PC-9 (cell line): ENCODE data around the gene SHKBP1. TPM values are rescaled to one million over a fixed set of nuclear protein-coding genes. Genes with fewer than 3 reads are reported as not detected.

Experiments used
- BruUV-seq: library from RNA; stranded (reverse); fragments of 400-500 nt; replicated peaks from 2 replicates; lab custom pipeline; 2021; lab: Mats Ljungman, UMichigan
- CTCF ChIA-PET: fragments of 300-600 bp; sonication (Branson Sonifier 250); formaldehyde crosslinking; loops from one replicate; lab custom pipeline; 2022; ENCODE audit warnings: antibody characterized with exemption; lab: Charles Lee
- POLR2A ChIA-PET: fragments of 300-600 bp; sonication (Branson Sonifier 250); formaldehyde crosslinking; loops from one replicate; lab custom pipeline; 2022; ENCODE audit warnings: antibody characterized with exemption; ENCODE audit not compliant: unreplicated experiment; lab: Charles Lee
- DNase-seq, 2 experiments: peaks; one replicate each; pipeline versions ENCODE4 v3.0.0 to v3.0.0-alpha.2; 2015 to 2022; ENCODE audit warnings: mixed read lengths in 1 of 2
- H2AFZ ChIP-seq: fragments of 200-600 bp; sonication (generic); 2 replicates; pipeline ENCODE4 v1.8.1; 2017; ENCODE audit warnings: antibody characterized with exemption
- H3F3A ChIP-seq: fragments of 200-600 bp; sonication (generic); 2 replicates; pipeline ENCODE4 v1.8.1; 2017; ENCODE audit warnings: antibody characterized with exemption, mild to moderate bottlenecking, low read depth; ENCODE audit not compliant: insufficient read depth
- H3K27ac ChIP-seq: fragments of 200-600 bp; sonication (generic); 2 replicates; pipeline ENCODE4 v1.6.1; 2016; ENCODE audit warnings: mixed run types
- H3K27me3 ChIP-seq: fragments of 200-600 bp; sonication (generic); 2 replicates; pipeline ENCODE4 v1.6.1; 2016; ENCODE audit warnings: low read depth, mixed run types; ENCODE audit not compliant: insufficient read depth
- H3K36me3 ChIP-seq: fragments of 200-600 bp; sonication (generic); 2 replicates; pipeline ENCODE4 v1.6.1; 2016; ENCODE audit warnings: low read depth, mixed run types
- H3K4me1 ChIP-seq: fragments of 200-600 bp; sonication (generic); replicated peaks from 2 replicates; pipeline ENCODE4 v1.6.1; 2016; ENCODE audit warnings: mixed run types; ENCODE audit not compliant: insufficient read depth
- H3K4me2 ChIP-seq: fragments of 200-600 bp; sonication (generic); 2 replicates; pipeline ENCODE4 v1.6.1; 2017; ENCODE audit warnings: mixed run types
- H3K4me3 ChIP-seq: fragments of 200-600 bp; sonication (generic); 2 replicates; pipeline ENCODE4 v1.6.1; 2016; ENCODE audit warnings: mixed run types
- H3K79me2 ChIP-seq: fragments of 200-600 bp; sonication (generic); 2 replicates; pipeline ENCODE4 v1.6.1; 2017; ENCODE audit warnings: low read depth, mixed run types
- H3K9me2 ChIP-seq: fragments of 200-600 bp; sonication (generic); 2 replicates; pipeline ENCODE4 v1.8.1; 2017; ENCODE audit warnings: mild to moderate bottlenecking; ENCODE audit not compliant: insufficient read depth
- H3K9me3 ChIP-seq: fragments of 200-600 bp; sonication (generic); 2 replicates; pipeline ENCODE4 v1.8.1; 2016; ENCODE audit warnings: low read depth; ENCODE audit not compliant: insufficient read depth
- H4K20me1 ChIP-seq: fragments of 200-600 bp; sonication (generic); 2 replicates; pipeline ENCODE4 v1.8.1; 2017; ENCODE audit not compliant: insufficient read depth
- EZH2 ChIP-seq: fragments of 200-600 bp; sonication (generic); IDR thresholded peaks from 2 replicates; pipeline ENCODE4 v1.8.0; 2017; ENCODE audit warnings: antibody characterized with exemption, low read depth
- intact Hi-C: fragments of 100-400 bp; cut with micrococcal nuclease; formaldehyde crosslinking; loops from one replicate; pipeline ENCODE4 v1.10.0; 2022; ENCODE audit not compliant: unreplicated experiment
- total RNA-seq: library from RNA; stranded (reverse); gene quantifications from 2 replicates; pipeline ENCODE4 v1.2.3, GENCODE V29; 2021
- TF ChIP-seq, protein P1 (sequence below): fragments of 200-600 bp; sonication (generic); conservative IDR thresholded peaks from 2 replicates; pipeline ENCODE4 v1.6.1; 2017; ENCODE audit warnings: mixed run types, antibody characterized with exemption, mild to moderate bottlenecking, moderate library complexity

SHKBP1 gene
- total RNA-seq, 1 experiment from 2014 or later = 90.1 TPM

GRCh38 chr19:40616178-40616577 lies 39.5 kb downstream of the SHKBP1 start:
- no peaks in the 10 kb centered on the region for H3K9me3 ChIP-seq
- H3K4me2 ChIP-seq = no peak overlapping the region
- no peak for DNase-seq
- H3K4me3 ChIP-seq = no peak overlapping the region
- H3K79me2 ChIP-seq = no peaks in the 10 kb centered on the region
- no peak overlapping the region for H2AFZ ChIP-seq
- BruUV-seq = no TSS peak
- H4K20me1 ChIP-seq = no peaks in the 10 kb centered on the region
- no peak overlapping the region; the same call in 1 of the 2 replicates for H3K27ac ChIP-seq
- POLR2A ChIA-PET = interaction anchor here (0.6 kb wide), 1 partner anchor 12 kb away, joined by 3 read pairs; no protein-coding TSS in a partner anchor
- TF ChIP-seq EZH2 = no peak
- TF ChIP-seq, protein P1, sequence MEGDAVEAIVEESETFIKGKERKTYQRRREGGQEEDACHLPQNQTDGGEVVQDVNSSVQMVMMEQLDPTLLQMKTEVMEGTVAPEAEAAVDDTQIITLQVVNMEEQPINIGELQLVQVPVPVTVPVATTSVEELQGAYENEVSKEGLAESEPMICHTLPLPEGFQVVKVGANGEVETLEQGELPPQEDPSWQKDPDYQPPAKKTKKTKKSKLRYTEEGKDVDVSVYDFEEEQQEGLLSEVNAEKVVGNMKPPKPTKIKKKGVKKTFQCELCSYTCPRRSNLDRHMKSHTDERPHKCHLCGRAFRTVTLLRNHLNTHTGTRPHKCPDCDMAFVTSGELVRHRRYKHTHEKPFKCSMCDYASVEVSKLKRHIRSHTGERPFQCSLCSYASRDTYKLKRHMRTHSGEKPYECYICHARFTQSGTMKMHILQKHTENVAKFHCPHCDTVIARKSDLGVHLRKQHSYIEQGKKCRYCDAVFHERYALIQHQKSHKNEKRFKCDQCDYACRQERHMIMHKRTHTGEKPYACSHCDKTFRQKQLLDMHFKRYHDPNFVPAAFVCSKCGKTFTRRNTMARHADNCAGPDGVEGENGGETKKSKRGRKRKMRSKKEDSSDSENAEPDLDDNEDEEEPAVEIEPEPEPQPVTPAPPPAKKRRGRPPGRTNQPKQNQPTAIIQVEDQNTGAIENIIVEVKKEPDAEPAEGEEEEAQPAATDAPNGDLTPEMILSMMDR = no peak
- CTCF ChIA-PET = interaction anchor here (0.6 kb wide), 1 partner anchor 87 kb away, joined by 5 read pairs; no protein-coding TSS in a partner anchor
- peaks cover 14% of the 10 kb centered on the region for H3K4me1 ChIP-seq
- H3K9me2 ChIP-seq = no peaks in the 10 kb centered on the region
- H3F3A ChIP-seq = peaks cover 36% of the 10 kb centered on the region; the same call in 1 of the 2 replicates
- intact Hi-C loops = no loop called here
- H3K36me3 ChIP-seq = peaks cover 6% of the 10 kb centered on the region
- no peaks in the 10 kb centered on the region for H3K27me3 ChIP-seq

DNA sequence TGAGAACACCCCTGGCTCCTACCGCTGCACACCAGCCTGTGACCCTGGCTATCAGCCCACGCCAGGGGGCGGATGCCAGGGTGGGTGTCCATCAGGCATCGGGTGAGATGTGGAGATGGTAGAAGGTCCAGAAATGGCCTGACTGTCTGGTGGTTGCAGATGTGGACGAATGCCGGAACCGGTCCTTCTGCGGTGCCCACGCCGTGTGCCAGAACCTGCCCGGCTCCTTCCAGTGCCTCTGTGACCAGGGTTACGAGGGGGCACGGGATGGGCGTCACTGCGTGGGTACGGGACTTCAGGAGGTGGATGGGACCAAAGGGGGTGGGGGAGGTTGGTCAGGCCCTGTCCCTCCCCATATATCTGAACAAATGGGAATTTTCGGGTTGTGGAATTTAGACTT lies 40.3 kb downstream of the SHKBP1 start:
- Histone ChIP-seq H3K27me3 (no peaks in the 10 kb centered on the region), H4K20me1 (no peaks in the 10 kb centered on the region), H3K4me2 (no peak overlapping the region), H3K9me2 (no peaks in the 10 kb centered on the region), H3K27ac (no peak overlapping the region), H3K4me3 (no peak overlapping the region), H3K4me1 (peaks cover 14% of the 10 kb centered on the region), H2AFZ (no peak overlapping the region), H3K9me3 (no peaks in the 10 kb centered on the region), H3K36me3 (peaks cover 9% of the 10 kb centered on the region), H3K79me2 (no peaks in the 10 kb centered on the region), H3F3A (peaks cover 40% of the 10 kb centered on the region; the same call in 1 of the 2 replicates)
- TF ChIP-seq, protein P1 = no peak
- TF ChIP-seq EZH2 = no peak
- DNase-seq = no peak
- CTCF ChIA-PET = no interaction called here
- intact Hi-C loops = no loop called here
- POLR2A ChIA-PET = no interaction called here
- no TSS peak for BruUV-seq

GRCh38 chr19:40617961-40618360 lies 41.3 kb downstream of the SHKBP1 start:
- no TSS peak for BruUV-seq
- Histone ChIP-seq H3K36me3 (peaks cover 9% of the 10 kb centered on the region), H3K27me3 (no peaks in the 10 kb centered on the region), H3K4me3 (no peak overlapping the region), H3K4me1 (peaks cover 14% of the 10 kb centered on the region), H3K4me2 (no peak overlapping the region), H3K27ac (no peak overlapping the region), H2AFZ (no peak overlapping the region), H3K9me2 (no peaks in the 10 kb centered on the region), H3K9me3 (no peaks in the 10 kb centered on the region), H4K20me1 (no peaks in the 10 kb centered on the region), H3K79me2 (no peaks in the 10 kb centered on the region), H3F3A (peaks cover 40% of the 10 kb centered on the region; the same call in 1 of the 2 replicates)
- CTCF ChIA-PET = interaction anchor here (0.6 to 0.7 kb wide), 2 partner anchors 20 to 350 kb away, joined by 3 read pairs; no protein-coding TSS in a partner anchor
- POLR2A ChIA-PET = no interaction called here
- DNase-seq = no peak
- intact Hi-C loops = no loop called here
- no peak for TF ChIP-seq EZH2
- TF ChIP-seq, protein P1 = no peak
